Germinal center (tissue), 1 donor: ENCODE measurements around the gene GNG11.
"Not testable (repeated sequence)": the region's sequence is repeated elsewhere in the genome, so short reads cannot be mapped to it uniquely, and the experiment has no call there.

ENCODE experiments used
- DNase-seq: peaks from one replicate; pipeline ENCODE4 v3.0.0; 2012; ENCODE audit warnings: mixed read lengths, low spot score

The GNG11 gene

DNA sequence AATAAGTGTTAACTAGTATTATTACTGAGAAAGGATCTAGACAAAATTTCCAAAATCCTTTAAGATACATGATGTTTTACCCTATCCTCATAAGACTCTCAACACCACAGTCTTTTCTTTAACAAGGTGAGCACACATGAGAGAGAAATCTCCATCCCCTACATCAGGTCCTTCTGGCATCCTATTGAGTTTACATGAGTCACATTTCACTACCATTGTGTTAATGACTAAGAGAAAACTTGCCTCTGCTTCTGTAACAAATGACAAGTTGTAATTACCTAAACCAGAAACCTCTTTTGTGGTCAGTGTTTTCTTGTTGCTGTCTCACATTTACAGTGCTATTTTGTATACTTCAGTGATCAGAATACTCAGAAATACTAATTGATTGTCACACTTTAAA, 9.9 kb upstream of the GNG11 start:
- DNase-seq: not testable (repeated sequence)

- no peak for DNase-seq
These were observed 8.3 kb upstream of the GNG11 start for GRCh38 chr7:93913197-93913596.

DNA sequence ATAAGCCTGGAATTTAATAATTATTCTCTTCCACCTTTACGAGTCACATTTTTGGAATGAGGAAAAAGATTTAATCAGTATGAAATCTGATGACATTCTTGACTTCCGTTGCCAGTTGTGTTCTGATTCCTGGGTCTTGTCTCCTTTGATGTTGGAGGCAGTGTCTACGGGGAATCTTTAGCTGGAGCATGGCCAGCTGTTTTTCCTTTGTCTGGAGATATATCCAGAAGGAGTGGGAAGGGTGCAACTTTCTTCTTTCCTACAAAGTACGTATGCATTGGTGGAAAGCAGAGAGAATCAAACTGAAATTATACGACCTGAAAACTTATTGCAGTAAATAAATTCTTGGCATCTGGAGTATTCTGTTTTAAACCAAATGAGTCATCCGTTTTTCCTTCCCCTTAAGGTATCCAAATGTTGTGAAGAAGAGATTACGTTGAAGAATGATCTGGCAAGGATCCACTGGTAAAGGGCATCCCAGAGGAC, 6.9 kb upstream of the GNG11 start:
- DNase-seq: no peak

- DNase-seq: not testable (repeated sequence)
These were observed 6.2 kb upstream of the GNG11 start for GRCh38 chr7:93915206-93915842.

DNA sequence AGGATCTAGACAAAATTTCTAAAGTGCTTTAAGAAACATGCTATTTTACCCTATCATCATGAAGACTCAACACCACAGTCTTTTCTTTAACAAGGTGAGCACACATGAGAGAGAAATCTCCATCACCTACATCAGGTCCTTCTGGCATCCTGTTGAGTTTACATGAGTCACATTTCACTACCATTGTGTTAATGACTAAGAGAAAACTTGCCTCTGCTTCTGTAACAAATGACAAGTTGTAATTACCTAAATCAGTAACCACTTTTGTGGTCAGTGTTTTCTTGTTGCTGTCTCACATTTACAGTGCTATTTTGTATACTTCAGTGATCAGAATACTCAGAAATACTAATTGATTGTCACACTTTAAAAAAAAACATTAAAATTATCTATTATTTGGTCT, 5.6 kb upstream of the GNG11 start:
- DNase-seq: not testable (repeated sequence)

- DNase-seq: not testable (repeated sequence)
These were observed 5.2 kb upstream of the GNG11 start for GRCh38 chr7:93916315-93916714.

DNA sequence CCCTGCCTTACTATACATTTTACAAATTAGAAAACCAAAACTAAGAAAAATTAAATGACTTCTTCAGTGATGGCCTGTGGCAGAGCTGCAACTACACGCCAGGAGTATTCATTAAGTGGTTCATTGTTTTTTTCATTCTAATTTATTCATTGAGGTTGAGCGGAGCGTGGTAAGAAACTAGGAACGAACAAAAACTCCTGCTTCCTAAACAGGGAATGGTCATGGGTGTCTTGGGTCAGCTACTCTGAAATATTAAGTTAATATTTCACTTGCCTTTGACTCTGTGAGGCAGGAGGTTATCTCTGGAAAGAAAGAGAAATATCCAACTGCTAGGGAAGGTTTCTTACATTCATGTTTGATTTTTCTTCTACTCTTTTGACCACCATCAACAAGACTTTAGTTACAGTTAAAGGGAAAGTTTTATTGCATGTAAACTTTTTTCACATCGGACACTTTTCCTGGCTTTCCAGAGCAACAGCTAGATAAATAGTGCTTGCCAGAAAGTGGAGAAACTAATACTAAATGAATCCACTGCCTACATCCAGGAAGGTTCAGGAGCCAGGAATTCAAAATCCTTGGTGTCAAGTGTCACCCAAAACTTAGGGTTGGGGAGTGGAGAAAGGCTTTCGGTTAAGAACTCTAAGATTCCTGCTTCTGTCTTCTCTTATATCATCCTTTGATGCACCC, 896 bp upstream of the GNG11 start:
- no peak for DNase-seq

GRCh38 chr7:93921186-93921585, 349 bp upstream of the GNG11 start:
- no peak for DNase-seq

DNA sequence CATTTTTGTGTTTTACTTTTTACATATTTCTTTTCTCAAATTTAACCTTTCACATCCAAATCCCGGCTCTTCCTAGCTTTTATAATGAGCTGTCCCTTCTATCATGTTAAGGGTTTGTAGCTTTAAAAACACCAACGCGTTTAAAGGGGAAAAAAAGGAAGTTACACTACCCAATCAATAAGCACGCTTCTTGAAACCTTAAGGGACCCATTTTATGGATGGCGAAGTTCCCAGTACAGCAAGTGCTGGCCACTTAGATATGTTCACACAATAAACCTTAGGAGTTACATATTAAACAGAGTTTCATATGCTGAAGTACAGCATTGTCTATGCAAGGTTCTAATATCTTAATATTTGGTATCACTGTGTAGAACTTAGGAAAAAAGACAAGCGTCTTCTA, 1.8 kb downstream of the GNG11 start:
- no peak for DNase-seq

GRCh38 chr7:93923942-93924341, 2.4 kb downstream of the GNG11 start:
- no peak for DNase-seq

DNA sequence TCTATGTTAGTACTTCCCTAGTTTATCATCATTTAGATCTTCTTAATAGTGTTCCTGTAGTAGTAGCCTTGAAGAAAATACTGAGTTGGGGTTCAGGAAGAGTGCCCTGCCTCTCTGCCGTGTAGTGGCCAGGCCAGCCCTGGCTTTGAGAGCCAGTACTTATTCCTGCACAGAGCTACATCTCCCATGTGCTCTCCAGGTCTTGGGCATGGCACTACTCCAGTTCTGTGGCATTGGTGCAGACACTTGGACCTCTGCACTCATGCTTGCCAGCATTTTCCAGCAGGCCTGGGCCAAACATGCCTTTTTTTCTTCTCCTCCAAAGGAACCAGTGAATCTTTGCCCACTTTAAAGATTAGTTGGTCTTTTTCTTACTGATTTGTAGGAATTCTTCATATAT, 5.3 kb downstream of the GNG11 start:
- DNase-seq: no peak

GRCh38 chr7:93927585-93927984, 6.0 kb downstream of the GNG11 start:
- no peak for DNase-seq

DNA sequence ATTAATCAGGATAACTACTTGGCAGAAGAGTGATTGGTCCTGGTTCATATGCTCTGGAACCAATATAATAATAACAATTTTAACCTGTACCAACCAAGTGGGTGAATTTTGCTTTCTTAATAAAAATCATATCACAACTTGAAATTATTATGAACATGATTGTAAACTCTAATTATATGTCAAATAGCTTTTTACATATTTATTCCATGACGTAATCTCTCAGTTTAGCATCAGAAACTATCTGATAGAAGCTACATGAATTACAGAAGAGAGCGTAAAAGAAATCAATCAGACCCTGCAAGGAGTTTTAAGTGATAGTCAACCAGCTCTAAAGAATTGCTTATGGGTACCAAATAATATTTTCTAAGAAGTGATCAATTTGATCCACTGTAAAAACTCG, 10.1 kb downstream of the GNG11 start:
- DNase-seq: no peak

GRCh38 chr7:93933156-93933555, 11.6 kb downstream of the GNG11 start:
- DNase-seq: no peak

DNA sequence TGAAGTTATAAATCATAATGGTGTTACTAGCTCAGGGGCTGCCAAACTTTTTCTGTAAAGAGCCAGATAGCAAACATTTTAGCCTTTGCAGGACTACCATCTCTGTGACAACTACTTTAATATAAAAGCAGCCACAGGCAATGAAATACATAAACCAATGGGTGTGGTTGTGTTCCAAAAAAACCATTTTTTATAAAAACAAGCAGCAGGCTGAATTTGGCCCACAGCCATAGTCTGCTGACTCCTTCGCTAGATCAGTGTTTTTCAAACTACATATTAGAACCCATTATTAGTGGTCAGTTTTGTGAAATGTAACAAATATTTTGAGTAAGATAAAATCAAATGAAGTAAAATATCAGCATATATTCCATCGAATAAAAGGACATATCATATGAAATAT, 13.6 kb downstream of the GNG11 start:
- no peak for DNase-seq

DNA sequence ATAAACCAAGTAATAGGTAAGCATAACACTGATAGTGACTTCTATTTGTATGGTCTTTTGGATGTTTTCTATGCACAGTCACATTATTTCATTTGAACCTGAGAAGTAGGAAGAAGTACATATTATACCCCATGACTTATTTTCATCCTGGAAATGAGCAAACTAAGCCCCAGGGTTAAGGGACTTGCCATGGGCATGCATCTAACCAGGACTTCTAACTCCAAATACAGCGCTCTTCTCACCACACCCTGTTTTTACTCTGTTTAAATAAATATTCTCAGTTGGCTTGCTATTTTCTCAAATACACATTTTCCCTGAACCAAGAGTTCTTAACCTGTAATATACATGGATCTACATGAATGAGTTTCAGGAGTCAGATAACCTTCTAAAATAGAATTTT, 16.3 kb downstream of the GNG11 start:
- DNase-seq: no peak

DNA sequence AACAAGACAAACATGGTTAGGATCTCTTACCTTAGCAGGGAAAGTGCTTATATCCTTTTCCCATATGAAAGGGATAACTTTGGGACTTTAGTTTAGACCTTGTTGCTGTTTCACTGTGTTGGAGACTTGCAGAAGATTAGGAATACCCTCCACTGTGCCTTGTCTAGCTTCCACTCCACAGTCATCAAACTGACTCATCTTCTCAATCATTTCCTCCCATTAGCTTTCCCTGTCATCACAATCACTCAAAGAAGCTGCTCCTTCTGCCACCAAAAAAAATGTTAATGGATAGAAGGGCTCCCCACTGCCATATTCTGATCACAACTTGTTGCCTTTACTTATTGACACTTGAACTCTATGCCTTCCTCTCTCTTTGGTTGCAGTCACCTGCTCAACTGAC, 16.8 kb downstream of the GNG11 start:
- no peak for DNase-seq

DNA sequence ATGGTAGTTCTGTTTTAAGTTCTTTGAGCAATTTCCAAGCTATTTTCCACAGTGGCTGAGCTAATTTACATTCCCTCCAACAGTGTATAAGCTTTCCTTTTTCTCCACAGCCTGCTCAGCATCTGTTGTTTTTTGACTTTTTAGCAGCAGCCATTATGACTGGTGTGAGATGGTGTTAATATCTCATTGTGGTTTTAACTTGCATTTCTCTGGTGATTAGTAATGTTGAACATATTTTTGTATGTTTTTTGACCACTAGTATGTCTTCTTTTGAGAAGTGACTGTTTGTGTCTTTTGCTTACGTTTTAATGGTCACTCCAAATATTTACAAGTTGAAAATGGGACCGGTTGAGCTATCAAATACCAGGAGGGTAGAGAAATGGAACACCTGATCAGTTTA, 20.4 kb downstream of the GNG11 start:
- DNase-seq: no peak

DNA sequence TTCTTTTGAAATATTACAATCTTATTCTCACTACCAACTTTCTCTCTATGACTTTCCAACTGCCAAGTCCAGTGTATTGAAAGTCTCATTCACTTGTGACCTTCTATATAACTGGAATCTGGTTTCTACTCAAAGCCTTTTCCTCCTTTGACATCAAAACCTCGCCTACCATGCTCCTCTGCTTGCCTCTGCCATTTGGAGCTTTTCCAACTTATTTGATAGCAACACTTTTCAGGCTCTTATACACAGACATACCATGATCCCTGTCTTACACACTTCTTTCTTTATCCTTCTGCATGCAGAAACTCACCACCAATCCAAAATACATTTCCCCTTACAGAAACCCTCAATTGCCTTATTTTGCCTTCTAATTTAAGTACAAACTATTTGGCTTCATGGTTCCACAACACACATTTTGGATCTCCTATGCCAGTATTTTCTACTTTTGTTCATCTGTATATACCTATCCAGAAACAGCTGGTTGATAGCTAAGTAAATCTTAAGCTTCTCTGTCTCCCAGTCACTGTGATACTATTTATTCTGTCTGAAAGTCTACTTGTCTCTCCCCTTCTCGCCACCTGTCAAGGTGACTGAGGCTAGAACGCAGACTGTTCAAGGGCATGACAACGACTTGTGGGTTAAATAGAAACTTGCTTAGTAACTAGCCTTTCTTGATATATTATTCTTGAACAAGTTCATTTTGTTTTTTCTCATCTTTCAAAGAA, 22.4 kb downstream of the GNG11 start:
- DNase-seq: no peak

DNA sequence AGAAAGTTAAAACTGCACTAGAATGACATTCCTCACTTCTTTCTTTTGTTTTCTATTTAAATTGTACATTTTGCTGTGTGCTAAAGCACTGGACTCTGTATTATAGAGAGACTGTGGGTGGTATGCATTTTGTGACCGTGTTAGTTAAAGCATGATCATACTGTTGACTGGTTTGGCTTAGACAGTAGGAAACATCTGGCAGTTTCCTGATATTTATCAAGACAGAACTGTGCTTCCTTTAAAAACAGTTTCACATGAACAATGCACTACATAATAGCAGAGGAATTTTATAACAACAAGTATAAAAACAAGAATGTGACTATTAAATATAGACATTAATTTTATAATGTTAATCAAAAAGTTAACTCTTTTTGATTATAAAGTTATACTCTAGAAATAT, 23.1 kb downstream of the GNG11 start:
- no peak for DNase-seq

GRCh38 chr7:93945083-93945482, 23.5 kb downstream of the GNG11 start:
- no peak for DNase-seq

- DNase-seq: no peak
These were observed 24.4 kb downstream of the GNG11 start for GRCh38 chr7:93945756-93946535.
